GM23338 (cell line): ENCODE measurements around the gene ZDHHC7.

Source experiments
- CREB1 ChIP-seq: fragments of 250-450 bp; sonication (Bioruptor Pico); IDR thresholded peaks from 2 replicates; pipeline ENCODE4 v1.5.0; 2020; ENCODE audit warnings: low read depth, mild to moderate bottlenecking, moderate library complexity
- EZH2 ChIP-seq: fragments of 200-600 bp; sonication (generic); IDR thresholded peaks from one replicate; pipeline ENCODE4 v1.8.0; 2017; ENCODE audit warnings: antibody characterized with exemption, mild to moderate bottlenecking, low read depth; ENCODE audit not compliant: unreplicated experiment
- EZH2phosphoT487 ChIP-seq: fragments of 200-600 bp; sonication (generic); IDR thresholded peaks from one replicate; pipeline ENCODE4 v1.8.1; 2018; ENCODE audit warnings: antibody characterized with exemption; ENCODE audit not compliant: unreplicated experiment
- NANOG ChIP-seq: IDR thresholded peaks from 2 replicates; pipeline ENCODE4 v1.6.1; 2016; ENCODE audit warnings: antibody characterized with exemption, borderline replicate concordance
- POLR2AphosphoS5 ChIP-seq: IDR thresholded peaks from 2 replicates; pipeline ENCODE4 v1.6.1; 2016; ENCODE audit warnings: antibody characterized with exemption, low read depth
- STAT1 ChIP-seq: IDR thresholded peaks from one replicate; pipeline ENCODE4 v1.6.1; 2016; ENCODE audit warnings: antibody characterized with exemption; ENCODE audit not compliant: unreplicated experiment
- TF ChIP-seq, protein P1 (sequence below), 2 experiments: fragments of 200-600 bp in 1 of 2; sonication (generic) in 1 of 2; conservative IDR thresholded peaks; 2 replicates each; pipeline versions ENCODE4 v1.5.1 to v1.6.1; 2016 to 2017; ENCODE audit warnings: antibody characterized with exemption in 2 of 2, low read depth in 2 of 2, mild to moderate bottlenecking in 2 of 2, moderate library complexity in 1 of 2
- TF ChIP-seq, protein P2 (sequence below): IDR thresholded peaks from one replicate; pipeline ENCODE4 v1.6.1; 2018; ENCODE audit warnings: antibody characterized with exemption; ENCODE audit not compliant: unreplicated experiment

DNA sequence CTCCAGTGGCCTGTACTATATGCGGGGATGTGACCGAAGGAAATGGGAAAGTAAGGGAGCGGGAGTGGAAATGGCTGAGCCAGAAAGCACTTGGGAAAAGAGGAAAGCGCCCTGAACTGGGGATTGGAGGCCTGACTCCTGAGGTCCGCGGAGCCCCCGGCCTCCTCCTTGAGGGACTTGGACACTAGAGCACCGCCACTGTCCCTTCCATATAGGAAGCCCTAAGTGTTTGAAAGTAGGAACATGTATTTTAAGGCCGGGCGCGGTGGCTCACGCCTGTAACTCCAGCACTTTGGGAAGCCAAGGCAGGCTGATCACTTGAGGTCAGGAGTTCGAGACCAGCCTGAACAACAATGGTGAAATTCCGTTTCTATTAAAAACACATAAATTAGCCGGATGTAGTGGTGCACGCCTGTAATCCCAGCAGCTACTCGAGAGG is 530 bp upstream of the ZDHHC7 start:
- TF ChIP-seq, protein P1, sequence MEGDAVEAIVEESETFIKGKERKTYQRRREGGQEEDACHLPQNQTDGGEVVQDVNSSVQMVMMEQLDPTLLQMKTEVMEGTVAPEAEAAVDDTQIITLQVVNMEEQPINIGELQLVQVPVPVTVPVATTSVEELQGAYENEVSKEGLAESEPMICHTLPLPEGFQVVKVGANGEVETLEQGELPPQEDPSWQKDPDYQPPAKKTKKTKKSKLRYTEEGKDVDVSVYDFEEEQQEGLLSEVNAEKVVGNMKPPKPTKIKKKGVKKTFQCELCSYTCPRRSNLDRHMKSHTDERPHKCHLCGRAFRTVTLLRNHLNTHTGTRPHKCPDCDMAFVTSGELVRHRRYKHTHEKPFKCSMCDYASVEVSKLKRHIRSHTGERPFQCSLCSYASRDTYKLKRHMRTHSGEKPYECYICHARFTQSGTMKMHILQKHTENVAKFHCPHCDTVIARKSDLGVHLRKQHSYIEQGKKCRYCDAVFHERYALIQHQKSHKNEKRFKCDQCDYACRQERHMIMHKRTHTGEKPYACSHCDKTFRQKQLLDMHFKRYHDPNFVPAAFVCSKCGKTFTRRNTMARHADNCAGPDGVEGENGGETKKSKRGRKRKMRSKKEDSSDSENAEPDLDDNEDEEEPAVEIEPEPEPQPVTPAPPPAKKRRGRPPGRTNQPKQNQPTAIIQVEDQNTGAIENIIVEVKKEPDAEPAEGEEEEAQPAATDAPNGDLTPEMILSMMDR (conservative IDR thresholded peaks at IDR 0.05; ENCODE audit: low read depth in 2 of 2) = no peak
- TF ChIP-seq EZH2 (no peak), STAT1 (no peak), POLR2AphosphoS5 (no peak), CREB1 (CRISPR knock-in tag) (no peak), EZH2phosphoT487 (no peak), NANOG (no peak)
- TF ChIP-seq, protein P2, sequence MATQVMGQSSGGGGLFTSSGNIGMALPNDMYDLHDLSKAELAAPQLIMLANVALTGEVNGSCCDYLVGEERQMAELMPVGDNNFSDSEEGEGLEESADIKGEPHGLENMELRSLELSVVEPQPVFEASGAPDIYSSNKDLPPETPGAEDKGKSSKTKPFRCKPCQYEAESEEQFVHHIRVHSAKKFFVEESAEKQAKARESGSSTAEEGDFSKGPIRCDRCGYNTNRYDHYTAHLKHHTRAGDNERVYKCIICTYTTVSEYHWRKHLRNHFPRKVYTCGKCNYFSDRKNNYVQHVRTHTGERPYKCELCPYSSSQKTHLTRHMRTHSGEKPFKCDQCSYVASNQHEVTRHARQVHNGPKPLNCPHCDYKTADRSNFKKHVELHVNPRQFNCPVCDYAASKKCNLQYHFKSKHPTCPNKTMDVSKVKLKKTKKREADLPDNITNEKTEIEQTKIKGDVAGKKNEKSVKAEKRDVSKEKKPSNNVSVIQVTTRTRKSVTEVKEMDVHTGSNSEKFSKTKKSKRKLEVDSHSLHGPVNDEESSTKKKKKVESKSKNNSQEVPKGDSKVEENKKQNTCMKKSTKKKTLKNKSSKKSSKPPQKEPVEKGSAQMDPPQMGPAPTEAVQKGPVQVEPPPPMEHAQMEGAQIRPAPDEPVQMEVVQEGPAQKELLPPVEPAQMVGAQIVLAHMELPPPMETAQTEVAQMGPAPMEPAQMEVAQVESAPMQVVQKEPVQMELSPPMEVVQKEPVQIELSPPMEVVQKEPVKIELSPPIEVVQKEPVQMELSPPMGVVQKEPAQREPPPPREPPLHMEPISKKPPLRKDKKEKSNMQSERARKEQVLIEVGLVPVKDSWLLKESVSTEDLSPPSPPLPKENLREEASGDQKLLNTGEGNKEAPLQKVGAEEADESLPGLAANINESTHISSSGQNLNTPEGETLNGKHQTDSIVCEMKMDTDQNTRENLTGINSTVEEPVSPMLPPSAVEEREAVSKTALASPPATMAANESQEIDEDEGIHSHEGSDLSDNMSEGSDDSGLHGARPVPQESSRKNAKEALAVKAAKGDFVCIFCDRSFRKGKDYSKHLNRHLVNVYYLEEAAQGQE = no peak
